Medulla oblongata (tissue), 1 donor: Measurements from ENCODE around the gene VTI1A.
"Not testable (repeated sequence)": the region's sequence is repeated elsewhere in the genome, so short reads cannot be mapped to it uniquely, and the experiment has no call there.

ENCODE experiments used
- DNase-seq: peaks from one replicate; pipeline ENCODE4 v3.0.0-alpha.2; 2015; ENCODE audit errors: extremely low spot score

The VTI1A gene

GRCh38 chr10:112507046-112507445, 60.0 kb downstream of the VTI1A start:
- DNase-seq, result no peak

- no peak for DNase-seq
These were observed 61.0 kb downstream of the VTI1A start for GRCh38 chr10:112507988-112508387.

- no peak for DNase-seq
These were observed 62.7 kb downstream of the VTI1A start for GRCh38 chr10:112509558-112510291.

DNA sequence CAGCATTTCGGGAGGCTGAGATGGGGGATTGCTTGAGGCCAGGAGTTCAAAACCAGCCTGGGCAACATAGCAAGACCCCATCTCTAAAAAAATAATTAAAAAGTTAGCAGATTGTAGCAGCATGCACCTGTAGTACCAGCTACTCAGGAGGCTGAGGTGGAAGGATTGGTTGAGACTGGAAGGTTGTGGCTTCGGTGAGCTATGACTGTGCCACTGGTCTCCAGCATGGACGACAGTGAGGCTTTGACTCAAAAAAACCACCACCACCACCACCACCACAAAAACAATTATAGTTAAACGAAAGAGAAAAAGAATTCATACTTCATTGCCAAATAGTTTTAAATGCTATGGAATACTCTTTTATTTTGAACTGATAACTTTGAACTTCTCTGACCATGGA, 63.4 kb downstream of the VTI1A start:
- no peak for DNase-seq

DNA sequence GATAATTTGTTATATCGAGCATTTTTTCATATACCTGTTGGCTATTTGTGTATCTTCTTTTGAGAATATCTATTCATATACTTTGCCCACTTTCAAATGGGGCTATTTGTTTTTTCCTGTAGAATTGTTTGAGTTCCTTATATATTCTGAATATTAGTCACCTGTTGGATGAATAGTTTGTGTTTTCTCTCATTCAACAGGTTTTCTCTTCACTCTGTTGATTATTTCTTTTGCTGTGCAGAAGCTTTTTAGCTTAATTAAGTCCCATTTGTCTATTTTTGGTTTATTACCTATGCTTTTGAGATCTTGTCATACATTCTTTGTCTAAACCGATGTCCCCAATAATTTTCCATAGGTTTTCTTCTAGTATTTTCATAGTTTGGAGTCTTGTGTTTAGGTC, 65.3 kb downstream of the VTI1A start:
- no peak for DNase-seq

- DNase-seq, result no peak
These were observed 68.1 kb downstream of the VTI1A start for GRCh38 chr10:112515126-112515525.

GRCh38 chr10:112515852-112516251, 68.8 kb downstream of the VTI1A start:
- no peak for DNase-seq

DNA sequence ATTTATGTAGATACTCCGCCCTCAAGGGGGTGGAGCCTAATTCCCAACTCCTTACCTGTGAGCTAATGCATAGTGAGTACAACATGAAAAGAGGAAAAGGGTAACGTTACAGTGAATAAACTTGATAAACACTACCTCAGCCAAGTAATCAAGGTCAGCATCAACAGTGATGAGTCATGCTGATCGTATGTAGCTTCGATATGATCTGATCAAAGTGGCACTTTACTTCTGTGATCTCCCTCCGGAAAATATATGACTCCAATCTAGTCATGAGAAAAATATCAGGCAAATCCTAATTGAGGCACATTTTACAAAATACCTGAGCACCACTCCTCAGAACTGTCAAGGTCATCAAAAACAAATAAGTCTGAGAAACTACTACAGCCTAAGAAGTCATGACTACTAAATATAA, 70.4 kb downstream of the VTI1A start:
- DNase-seq, result no peak

GRCh38 chr10:112519133-112519761, 72.2 kb downstream of the VTI1A start:
- DNase-seq, result no peak

- DNase-seq, result no peak
These were observed 73.9 kb downstream of the VTI1A start for GRCh38 chr10:112520914-112521313.

DNA sequence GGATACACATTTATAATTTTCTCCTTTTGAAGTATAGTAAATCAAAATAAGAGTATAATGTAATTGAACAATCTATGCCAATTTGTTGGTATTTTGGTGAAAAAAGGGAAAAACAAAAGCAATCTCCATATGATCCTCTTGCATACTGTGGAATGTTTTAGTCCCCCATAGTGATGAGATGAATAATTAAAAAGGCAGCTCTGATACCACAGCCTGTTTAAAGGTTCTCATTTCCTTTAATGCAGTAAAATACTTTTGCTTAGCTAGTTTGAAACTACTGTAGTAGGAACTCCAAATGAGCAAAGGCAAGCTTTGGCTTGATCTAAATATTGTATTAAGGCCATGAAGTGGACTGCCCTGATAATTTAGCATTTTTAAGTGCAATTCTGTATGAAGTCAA, 77.6 kb downstream of the VTI1A start:
- DNase-seq, result no peak

DNA sequence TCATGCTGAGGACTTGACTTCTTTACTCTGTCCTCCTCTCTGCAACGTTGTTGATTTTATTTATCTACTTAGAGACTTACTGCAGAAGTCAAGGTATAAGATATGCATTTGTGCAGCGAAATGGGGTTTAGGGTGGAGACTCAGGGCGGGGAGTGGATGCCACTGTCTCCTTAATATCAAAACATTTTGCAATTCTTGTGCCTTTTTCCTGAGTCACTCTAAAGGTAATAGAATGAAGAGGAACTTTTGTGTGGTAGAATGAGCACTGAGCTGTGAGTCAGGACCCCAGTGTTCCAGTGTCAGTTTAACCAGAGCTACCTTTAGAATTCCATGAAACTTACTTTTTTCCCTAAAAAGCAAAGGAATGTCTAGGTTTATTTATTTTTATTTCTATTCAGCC, 78.2 kb downstream of the VTI1A start:
- DNase-seq, result no peak

DNA sequence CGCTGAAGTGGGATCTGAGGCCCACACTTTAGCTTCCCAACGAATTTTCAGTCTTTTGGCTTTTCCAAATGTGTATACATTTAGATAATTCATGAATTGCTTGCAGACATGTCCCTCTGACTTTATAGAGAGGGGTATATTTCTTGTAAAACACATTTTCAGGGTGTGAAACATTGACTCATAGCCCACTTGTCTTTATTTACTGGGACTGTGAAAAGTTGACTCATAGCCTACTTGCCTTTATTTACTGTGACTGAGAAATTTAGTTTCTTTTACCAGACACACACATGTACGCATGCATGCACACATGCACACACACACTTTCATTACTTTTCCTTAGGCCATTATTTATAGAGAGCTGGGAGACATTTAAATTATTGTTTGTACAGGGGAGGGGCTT, 79.1 kb downstream of the VTI1A start:
- no peak for DNase-seq

DNA sequence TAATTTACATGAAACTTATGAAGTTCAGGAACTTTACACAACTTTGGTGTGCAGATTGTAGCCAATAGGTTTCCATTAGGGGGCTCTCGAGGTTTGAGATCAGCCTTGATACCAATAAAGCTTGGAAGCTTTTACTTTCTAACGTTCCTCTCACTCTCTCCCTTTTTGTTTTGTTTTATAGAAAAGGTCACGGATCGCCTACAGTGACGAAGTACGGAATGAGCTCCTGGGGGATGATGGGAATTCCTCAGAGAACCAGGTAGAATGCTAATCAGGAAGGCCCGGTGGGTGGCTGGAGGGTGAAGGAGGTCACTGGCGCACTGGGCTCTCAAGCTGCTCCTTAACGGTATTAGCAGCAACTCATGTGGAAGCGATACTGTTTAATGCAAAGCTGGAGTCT, 79.9 kb downstream of the VTI1A start:
- no peak for DNase-seq

- no peak for DNase-seq
These were observed 81.2 kb downstream of the VTI1A start for GRCh38 chr10:112528235-112528634.

- no peak for DNase-seq
These were observed 84.4 kb downstream of the VTI1A start for GRCh38 chr10:112531421-112531820.

- peak; percentile 15 for DNase-seq
These were observed 85.2 kb downstream of the VTI1A start for GRCh38 chr10:112532189-112532588.

DNA sequence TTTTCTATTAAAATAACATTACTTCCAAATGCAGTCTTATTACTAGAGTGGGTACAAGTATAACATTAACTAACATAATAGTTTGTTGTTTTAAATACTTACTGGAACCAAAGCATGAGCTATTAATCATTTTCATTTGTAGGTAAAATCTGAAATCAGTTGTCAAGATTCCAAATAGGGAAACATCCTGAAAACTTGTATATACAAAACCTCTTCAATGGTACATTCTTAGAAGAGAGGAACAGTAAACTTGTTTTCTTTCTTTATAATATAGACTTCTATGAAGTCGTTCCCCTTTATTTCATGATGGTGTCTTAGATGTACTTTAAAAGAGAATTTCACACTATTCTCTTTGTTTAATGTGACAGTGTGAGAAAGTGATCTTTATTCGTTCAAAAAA, 85.9 kb downstream of the VTI1A start:
- no peak for DNase-seq

DNA sequence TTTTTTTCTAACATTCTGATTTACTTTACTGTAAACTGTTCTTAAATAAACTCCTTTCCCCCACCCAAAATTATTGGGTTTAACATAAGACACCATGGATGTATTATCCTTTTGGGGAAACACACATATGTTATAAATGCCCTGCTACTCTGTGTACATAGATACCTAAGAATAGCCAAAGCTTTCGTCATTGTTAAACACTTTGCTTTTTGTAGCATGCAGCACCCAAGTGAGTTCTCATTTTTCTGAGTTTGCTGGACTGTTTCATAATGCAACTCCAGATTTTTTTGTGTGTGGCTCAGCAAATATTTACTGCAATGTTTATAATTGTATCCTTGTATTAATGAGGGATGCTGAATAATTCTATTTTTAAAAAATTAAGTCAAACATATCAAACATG, 86.9 kb downstream of the VTI1A start:
- no peak for DNase-seq

DNA sequence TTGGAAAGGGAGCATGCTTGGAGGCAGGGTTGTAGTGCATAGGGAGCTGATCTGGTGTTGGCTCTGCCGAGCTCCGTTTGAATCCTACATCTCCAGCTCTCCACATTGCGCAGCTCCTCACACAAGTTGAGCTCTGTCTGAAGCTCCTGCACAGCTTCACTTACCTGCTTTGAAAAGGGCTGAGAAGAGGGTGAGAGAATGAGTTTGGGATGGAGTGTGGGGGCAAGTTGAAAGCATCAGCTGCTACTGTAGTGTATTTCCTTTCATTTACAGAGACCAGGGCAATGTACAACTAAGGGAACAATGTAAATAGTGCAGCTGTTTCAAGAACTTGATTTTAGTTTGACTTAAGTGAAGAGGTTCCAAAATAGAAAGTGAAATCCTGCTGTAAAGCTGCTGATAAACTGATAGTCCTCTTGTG, 88.5 kb downstream of the VTI1A start:
- no peak for DNase-seq

DNA sequence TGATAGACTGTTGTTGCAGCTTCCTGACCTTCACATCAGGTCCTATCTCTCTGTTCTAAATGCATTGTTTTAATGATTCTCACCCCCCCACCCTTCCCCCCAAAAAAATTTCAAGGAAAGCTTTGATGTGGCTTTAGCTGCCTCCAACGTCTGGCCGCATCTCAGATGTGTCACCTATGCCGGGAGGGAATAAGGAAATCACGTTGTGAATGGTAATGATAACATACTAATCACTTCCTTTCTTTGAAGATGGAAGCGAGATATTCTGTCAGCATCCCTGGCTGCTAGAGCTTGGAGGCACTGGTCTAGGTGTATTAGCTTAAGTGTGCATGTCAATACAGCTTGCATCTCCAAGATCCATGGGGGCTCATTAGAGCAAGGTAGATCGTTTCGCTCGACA, 89.6 kb downstream of the VTI1A start:
- DNase-seq, result no peak

GRCh38 chr10:112538168-112538567, 91.2 kb downstream of the VTI1A start:
- no peak for DNase-seq

- DNase-seq, result no peak
These were observed 92.3 kb downstream of the VTI1A start for GRCh38 chr10:112539340-112539739.

- not testable (repeated sequence) for DNase-seq
These were observed 95.8 kb downstream of the VTI1A start for GRCh38 chr10:112542823-112543222.
